GM21576 (cell line): ENCODE results near the gene PPME1.
"Not testable (repeated sequence)": the region's sequence is repeated elsewhere in the genome, so short reads cannot be mapped to it uniquely, and the experiment has no call there.

Experiments used
- ATAC-seq: cut with Tn5 transposase; IDR thresholded peaks from one replicate; pipeline ENCODE4 v1.9.1; 2021; ENCODE audit warnings: mild to moderate bottlenecking, moderate library complexity; ENCODE audit not compliant: unreplicated experiment

The PPME1 gene

GRCh38 chr11:74170694-74171629 is at the start of gene PPME1, which contains the start of gene C2CD3:
PPME1 (plus strand) TSS chr11:74171289; CDS start chr11:74171422, 133 bp downstream.
C2CD3 (minus strand) TSS chr11:74171002; CDS start chr11:74170792, 210 bp downstream.
- ATAC-seq = peak; percentile 95

- ATAC-seq = no peak
Measured at GRCh38 chr11:74121804-74122203, 49.3 kb upstream of the PPME1 start.

GRCh38 chr11:74123008-74123448 is 48.1 kb upstream of the PPME1 start:
- ATAC-seq = no peak

GRCh38 chr11:74129121-74129520 is 42.0 kb upstream of the PPME1 start:
- ATAC-seq = not testable (repeated sequence)

GRCh38 chr11:74132833-74133232 is 38.3 kb upstream of the PPME1 start:
- ATAC-seq = no peak

GRCh38 chr11:74133436-74133835 is 37.7 kb upstream of the PPME1 start:
- ATAC-seq = no peak

GRCh38 chr11:74134661-74135060 is 36.4 kb upstream of the PPME1 start:
- no peak for ATAC-seq

GRCh38 chr11:74135127-74135840 is 35.8 kb upstream of the PPME1 start:
- ATAC-seq = no peak

- ATAC-seq = no peak
Measured at GRCh38 chr11:74138021-74138420, 33.1 kb upstream of the PPME1 start.

- ATAC-seq = no peak
Measured at GRCh38 chr11:74138572-74138971, 32.5 kb upstream of the PPME1 start.

- no peak for ATAC-seq
Measured at GRCh38 chr11:74139151-74139918, 31.8 kb upstream of the PPME1 start.

- ATAC-seq = not testable (repeated sequence)
Measured at GRCh38 chr11:74139919-74140431, 31.1 kb upstream of the PPME1 start.

- no peak for ATAC-seq
Measured at GRCh38 chr11:74141241-74141695, 29.8 kb upstream of the PPME1 start.

GRCh38 chr11:74141908-74142307 is 29.2 kb upstream of the PPME1 start:
- no peak for ATAC-seq

GRCh38 chr11:74142624-74143023 is 28.5 kb upstream of the PPME1 start:
- no peak for ATAC-seq

GRCh38 chr11:74144592-74144991 is 26.5 kb upstream of the PPME1 start:
- no peak for ATAC-seq

- ATAC-seq = no peak
Measured at GRCh38 chr11:74147199-74147929, 23.7 kb upstream of the PPME1 start.

- no peak for ATAC-seq
Measured at GRCh38 chr11:74153224-74153623, 17.9 kb upstream of the PPME1 start.

- ATAC-seq = no peak
Measured at GRCh38 chr11:74154620-74155281, 16.3 kb upstream of the PPME1 start.
